Upper lobe of right lung (tissue), 1 donor: ENCODE measurements around the gene SLC16A10. TPM values are rescaled to one million over a fixed set of nuclear protein-coding genes. Genes with fewer than 3 reads are reported as not detected.

Source experiments
- ATAC-seq: fragments of 200-7000 bp; cut with Tn5 transposase; one replicate; pipeline ENCODE4 v1.9.1; 2020; ENCODE audit warnings: mild to moderate bottlenecking, moderate library complexity
- DNase-seq: peaks from one replicate; pipeline ENCODE4 v3.0.0-alpha.2; 2020
- H3K27ac ChIP-seq: fragments of 200-600 bp; one replicate; pipeline ENCODE4 v1.8.0; 2022
- H3K27me3 ChIP-seq: fragments of 200-600 bp; one replicate; pipeline ENCODE4 v1.8.0; 2022; ENCODE audit warnings: mild to moderate bottlenecking
- H3K36me3 ChIP-seq: fragments of 200-600 bp; one replicate; pipeline ENCODE4 v1.8.0; 2022
- H3K4me1 ChIP-seq: fragments of 200-600 bp; one replicate; pipeline ENCODE4 v1.8.0; 2022
- H3K4me3 ChIP-seq: fragments of 200-600 bp; one replicate; pipeline ENCODE4 v1.8.0; 2022; ENCODE audit warnings: mild to moderate bottlenecking
- H3K9me3 ChIP-seq: fragments of 200-600 bp; one replicate; pipeline ENCODE4 v1.8.0; 2022
- CTCF ChIP-seq: fragments of 200-600 bp; IDR thresholded peaks from one replicate; pipeline ENCODE4 v1.8.0; 2022; ENCODE audit warnings: antibody characterized with exemption
- intact Hi-C: fragments of 100-400 bp; cut with DNase I; formaldehyde crosslinking; loops from one replicate; pipeline ENCODE4 v1.11.0; 2022
- long read RNA-seq: library from polyadenylated mRNA; unstranded; transcript quantifications from one replicate; pipeline ENCODE4 v2.0.0, GENCODE V29; 2021
- total RNA-seq: library from RNA; stranded (reverse); fragmentation: NEBNext Ultra II Directional; extraction: Animal tissue kit (Norgen Biotek cat#: 25700); gene quantifications from one replicate; pipeline ENCODE4 v1.2.1, GENCODE V29; 2021
- donor health status: DM: no; HTN: yes; CAD: no; lungs with severe emphysema.

SLC16A10 gene
- total RNA-seq = 12.3 TPM
- long read RNA-seq, transcript SLC16A10-202 (6 exons, 2,508 nt) = major isoform, 10 of 13 reads
- long read RNA-seq, partial matches to known transcripts = 1 of 13 reads
- long read RNA-seq, other reads (novel, unspliced or antisense) = 2 of 13 reads

DNA sequence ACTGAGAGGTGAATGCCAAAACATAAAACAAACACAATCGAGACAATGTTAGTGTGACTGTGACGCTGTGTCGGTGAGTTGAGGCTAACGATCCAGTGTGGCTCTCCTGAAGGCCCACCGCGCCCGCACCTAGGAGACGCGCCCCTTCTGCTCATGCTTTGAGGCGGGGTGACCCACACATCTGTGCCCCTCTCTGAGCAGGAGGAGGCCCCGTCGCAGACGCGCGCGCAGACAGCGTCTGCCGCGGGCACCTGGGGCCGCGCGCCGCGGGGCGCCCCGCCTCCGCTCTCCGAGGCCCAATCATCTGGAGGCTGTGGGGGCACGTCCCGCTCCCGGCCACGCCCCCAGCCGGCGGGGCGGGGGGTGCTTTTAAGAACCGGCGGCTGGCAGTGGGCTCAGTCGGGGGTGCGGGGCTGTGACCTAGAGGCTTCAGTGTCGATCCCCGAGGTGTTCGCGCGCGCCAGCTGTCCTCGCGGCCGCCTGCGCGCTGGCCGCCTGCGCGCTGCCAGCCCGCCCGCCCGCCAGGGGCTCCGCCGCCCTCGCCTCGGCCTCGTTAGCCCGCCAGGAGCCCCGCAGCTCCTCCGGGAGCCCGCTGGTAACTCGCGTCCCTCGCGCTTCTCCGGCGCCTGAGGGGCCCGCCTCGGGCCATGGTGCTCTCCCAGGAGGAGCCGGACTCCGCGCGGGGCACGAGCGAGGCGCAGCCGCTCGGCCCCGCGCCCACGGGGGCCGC, at the start of gene SLC16A10:
Gene SLC16A10, plus strand, starts transcription at position 398 of the 730 bp plus-strand sequence. Its CDS starts 250 bp downstream, at position 648.
- DNase-seq = peak; percentile 91

GRCh38 chr6:111038534-111039252, 48.6 kb upstream of the SLC16A10 start:
- ATAC-seq (no peak), DNase-seq (no peak)
- intact Hi-C loops = no loop called here
- Histone ChIP-seq H3K9me3 (no peaks in the 10 kb centered on the region), H3K27ac (no peak overlapping the region), H3K36me3 (no peaks in the 10 kb centered on the region), H3K4me3 (no peak overlapping the region), H3K27me3 (no peaks in the 10 kb centered on the region), H3K4me1 (no peaks in the 10 kb centered on the region)
- no peak for TF ChIP-seq CTCF

More for the DNA sequence above, at the start of gene SLC16A10:
- H3K27ac ChIP-seq = no peak within 1 kb of the TSS
- intact Hi-C loops = no loop called here
- ATAC-seq = peak; percentile 97
- no peak for TF ChIP-seq CTCF
- H3K4me3 ChIP-seq = peak within 1 kb of the TSS; percentile 59
- peaks cover 33% of the 10 kb centered on the region for H3K27me3 ChIP-seq
- no peaks in the 10 kb centered on the region for H3K36me3 ChIP-seq
- H3K9me3 ChIP-seq = no peaks in the 10 kb centered on the region
- H3K4me1 ChIP-seq = no peaks in the 10 kb centered on the region

DNA sequence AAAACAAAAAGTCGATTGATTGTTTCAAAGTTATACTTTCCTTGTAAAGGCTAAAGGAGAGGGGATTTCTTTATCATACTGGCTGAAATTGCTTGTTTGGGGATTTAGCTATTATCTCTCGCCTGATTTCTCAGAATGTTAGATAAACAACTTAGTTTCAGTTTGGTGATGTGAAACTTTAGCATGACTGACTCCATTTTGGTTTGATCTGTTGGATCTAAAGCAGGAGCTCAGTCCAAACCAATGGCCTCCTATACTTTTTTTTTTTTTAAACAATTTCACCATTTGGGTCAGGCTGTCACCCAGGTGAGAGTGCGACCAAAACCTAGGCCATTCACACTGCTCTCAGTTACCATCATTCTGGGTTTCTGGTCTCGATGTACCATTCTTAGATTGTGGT, 45.4 kb upstream of the SLC16A10 start:
- H3K36me3 ChIP-seq = no peaks in the 10 kb centered on the region
- no peak for TF ChIP-seq CTCF
- no peak overlapping the region for H3K27ac ChIP-seq
- H3K27me3 ChIP-seq = no peaks in the 10 kb centered on the region
- H3K9me3 ChIP-seq = no peaks in the 10 kb centered on the region
- H3K4me3 ChIP-seq = no peak overlapping the region
- no peaks in the 10 kb centered on the region for H3K4me1 ChIP-seq
- ATAC-seq = no peak
- intact Hi-C loops = no loop called here
- DNase-seq = no peak

- H3K9me3 ChIP-seq = no peaks in the 10 kb centered on the region
- no peak overlapping the region for H3K27ac ChIP-seq
- intact Hi-C loops = no loop called here
- no peak for TF ChIP-seq CTCF
- H3K4me3 ChIP-seq = no peak overlapping the region
- H3K4me1 ChIP-seq = no peaks in the 10 kb centered on the region
- no peaks in the 10 kb centered on the region for H3K36me3 ChIP-seq
- DNase-seq = no peak
- H3K27me3 ChIP-seq = no peaks in the 10 kb centered on the region
- ATAC-seq = no peak
Observed at GRCh38 chr6:111047244-111047643, 40.1 kb upstream of the SLC16A10 start.

DNA sequence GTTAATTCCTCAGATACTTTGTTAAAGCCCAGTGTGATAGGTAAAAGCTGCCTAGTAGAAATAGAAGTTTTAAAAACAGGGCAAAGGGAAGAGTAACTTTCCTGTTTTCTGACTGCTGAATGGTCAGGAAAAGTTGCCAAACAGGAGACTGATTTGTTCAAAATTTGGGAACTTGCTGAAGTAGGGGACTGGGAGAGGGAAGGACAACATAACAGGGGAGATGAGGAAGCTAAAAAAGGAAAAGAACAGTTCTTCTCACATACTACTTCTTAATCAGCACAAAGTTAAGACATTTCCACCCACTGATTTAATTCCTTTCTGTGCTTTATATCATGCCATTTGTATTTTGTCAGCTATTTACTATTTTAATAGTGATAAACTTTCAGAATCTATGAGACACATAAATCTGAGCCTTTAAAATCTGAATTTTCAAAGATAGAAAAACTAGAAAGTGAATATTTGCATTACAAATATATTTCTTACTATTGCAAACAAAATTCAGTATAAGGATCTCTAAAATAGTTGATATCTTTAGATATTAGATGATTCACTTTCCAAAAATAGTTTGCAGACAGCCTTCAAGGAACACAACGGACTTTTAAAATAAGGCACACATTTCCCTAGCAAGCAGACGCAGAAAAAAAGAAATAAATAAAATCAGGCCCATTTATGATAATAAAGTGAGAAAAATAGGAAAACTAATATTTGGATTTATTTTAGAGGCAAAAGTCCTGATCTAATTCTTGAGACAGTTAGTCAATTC, 36.9 kb upstream of the SLC16A10 start:
- Histone ChIP-seq H3K27me3 (no peaks in the 10 kb centered on the region), H3K27ac (no peak overlapping the region), H3K9me3 (no peaks in the 10 kb centered on the region), H3K36me3 (no peaks in the 10 kb centered on the region), H3K4me1 (no peaks in the 10 kb centered on the region), H3K4me3 (no peak overlapping the region)
- no peak for DNase-seq
- peak; percentile 55 for ATAC-seq
- TF ChIP-seq CTCF = no peak
- intact Hi-C loops = no loop called here
